SK-N-SH (cell line): ENCODE results near the gene CCDC138.

Experiments
- CHD2 ChIP-seq: fragments of 150-350 bp; IDR thresholded peaks from 2 replicates; pipeline ENCODE4 v1.6.1; 2018; ENCODE audit warnings: low read length; ENCODE audit not compliant: partially characterized antibody
- EP300 ChIP-seq, 2 experiments: IDR thresholded peaks; 2 replicates each; pipeline versions ENCODE4 v1.4.0 to v1.6.1; 2012; ENCODE audit warnings: borderline replicate concordance in 1 of 2, low read depth in 1 of 2, low read length in 1 of 2
- EZH2phosphoT487 ChIP-seq: fragments of 200-600 bp; sonication (generic); IDR thresholded peaks from 2 replicates; pipeline ENCODE4 v1.6.1; 2017; ENCODE audit warnings: low read depth, mixed run types, mild to moderate bottlenecking, antibody characterized with exemption, moderate library complexity, borderline replicate concordance
- FOSL2 ChIP-seq: IDR thresholded peaks from 2 replicates; pipeline ENCODE4 v1.4.0; 2012; ENCODE audit warnings: low read depth, mild to moderate bottlenecking, moderate library complexity, borderline replicate concordance
- GABPA ChIP-seq: IDR thresholded peaks from 2 replicates; pipeline ENCODE4 v1.4.0; 2012; ENCODE audit warnings: low read depth, mild to moderate bottlenecking
- POLR2AphosphoS5 ChIP-seq: IDR thresholded peaks from 2 replicates; pipeline ENCODE4 v1.6.1; 2012; ENCODE audit warnings: low read depth, low read length
- RFX5 ChIP-seq: IDR thresholded peaks from 2 replicates; pipeline ENCODE4 v1.6.1; 2012; ENCODE audit warnings: mild to moderate bottlenecking, improper control_type of control experiment, low read length
- SIN3A ChIP-seq: IDR thresholded peaks from 2 replicates; pipeline ENCODE4 v1.6.1; 2012; ENCODE audit warnings: low read depth, mild to moderate bottlenecking, low read length, moderate library complexity, borderline replicate concordance
- YY1 ChIP-seq: IDR thresholded peaks from 2 replicates; pipeline ENCODE4 v1.4.0; 2012; ENCODE audit warnings: low read depth, mild to moderate bottlenecking
- TF ChIP-seq, protein P1 (sequence below): fragments of 200-600 bp; sonication (generic); IDR thresholded peaks from 2 replicates; pipeline ENCODE4 v1.6.1; 2017; ENCODE audit warnings: antibody characterized with exemption, mild to moderate bottlenecking, moderate library complexity
- TF ChIP-seq, protein P2 (sequence below): IDR thresholded peaks from 2 replicates; pipeline ENCODE4 v1.6.1; 2012; ENCODE audit warnings: mild to moderate bottlenecking, low read depth, low read length, moderate library complexity

DNA sequence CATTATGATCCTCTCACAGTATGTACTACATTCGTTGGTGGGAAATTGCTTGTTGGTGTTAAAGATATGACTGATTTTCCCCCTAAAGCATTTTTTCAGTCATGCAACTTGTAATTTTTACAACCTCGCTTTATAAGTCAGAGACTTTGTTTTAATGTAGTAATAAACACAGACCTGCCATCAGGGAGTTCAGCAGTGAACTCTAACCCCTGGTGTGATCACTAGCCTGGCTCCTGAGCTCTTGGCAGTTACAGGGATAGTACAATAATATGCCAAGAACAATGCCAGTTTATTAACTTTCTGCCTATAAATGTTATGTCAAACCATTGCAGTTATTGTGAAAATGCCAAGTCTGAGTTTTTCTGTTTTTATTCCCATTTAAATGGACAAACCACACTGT, 108.6 kb downstream of the CCDC138 start:
- TF ChIP-seq, protein P1, sequence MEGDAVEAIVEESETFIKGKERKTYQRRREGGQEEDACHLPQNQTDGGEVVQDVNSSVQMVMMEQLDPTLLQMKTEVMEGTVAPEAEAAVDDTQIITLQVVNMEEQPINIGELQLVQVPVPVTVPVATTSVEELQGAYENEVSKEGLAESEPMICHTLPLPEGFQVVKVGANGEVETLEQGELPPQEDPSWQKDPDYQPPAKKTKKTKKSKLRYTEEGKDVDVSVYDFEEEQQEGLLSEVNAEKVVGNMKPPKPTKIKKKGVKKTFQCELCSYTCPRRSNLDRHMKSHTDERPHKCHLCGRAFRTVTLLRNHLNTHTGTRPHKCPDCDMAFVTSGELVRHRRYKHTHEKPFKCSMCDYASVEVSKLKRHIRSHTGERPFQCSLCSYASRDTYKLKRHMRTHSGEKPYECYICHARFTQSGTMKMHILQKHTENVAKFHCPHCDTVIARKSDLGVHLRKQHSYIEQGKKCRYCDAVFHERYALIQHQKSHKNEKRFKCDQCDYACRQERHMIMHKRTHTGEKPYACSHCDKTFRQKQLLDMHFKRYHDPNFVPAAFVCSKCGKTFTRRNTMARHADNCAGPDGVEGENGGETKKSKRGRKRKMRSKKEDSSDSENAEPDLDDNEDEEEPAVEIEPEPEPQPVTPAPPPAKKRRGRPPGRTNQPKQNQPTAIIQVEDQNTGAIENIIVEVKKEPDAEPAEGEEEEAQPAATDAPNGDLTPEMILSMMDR: no peak
- TF ChIP-seq, protein P2, sequence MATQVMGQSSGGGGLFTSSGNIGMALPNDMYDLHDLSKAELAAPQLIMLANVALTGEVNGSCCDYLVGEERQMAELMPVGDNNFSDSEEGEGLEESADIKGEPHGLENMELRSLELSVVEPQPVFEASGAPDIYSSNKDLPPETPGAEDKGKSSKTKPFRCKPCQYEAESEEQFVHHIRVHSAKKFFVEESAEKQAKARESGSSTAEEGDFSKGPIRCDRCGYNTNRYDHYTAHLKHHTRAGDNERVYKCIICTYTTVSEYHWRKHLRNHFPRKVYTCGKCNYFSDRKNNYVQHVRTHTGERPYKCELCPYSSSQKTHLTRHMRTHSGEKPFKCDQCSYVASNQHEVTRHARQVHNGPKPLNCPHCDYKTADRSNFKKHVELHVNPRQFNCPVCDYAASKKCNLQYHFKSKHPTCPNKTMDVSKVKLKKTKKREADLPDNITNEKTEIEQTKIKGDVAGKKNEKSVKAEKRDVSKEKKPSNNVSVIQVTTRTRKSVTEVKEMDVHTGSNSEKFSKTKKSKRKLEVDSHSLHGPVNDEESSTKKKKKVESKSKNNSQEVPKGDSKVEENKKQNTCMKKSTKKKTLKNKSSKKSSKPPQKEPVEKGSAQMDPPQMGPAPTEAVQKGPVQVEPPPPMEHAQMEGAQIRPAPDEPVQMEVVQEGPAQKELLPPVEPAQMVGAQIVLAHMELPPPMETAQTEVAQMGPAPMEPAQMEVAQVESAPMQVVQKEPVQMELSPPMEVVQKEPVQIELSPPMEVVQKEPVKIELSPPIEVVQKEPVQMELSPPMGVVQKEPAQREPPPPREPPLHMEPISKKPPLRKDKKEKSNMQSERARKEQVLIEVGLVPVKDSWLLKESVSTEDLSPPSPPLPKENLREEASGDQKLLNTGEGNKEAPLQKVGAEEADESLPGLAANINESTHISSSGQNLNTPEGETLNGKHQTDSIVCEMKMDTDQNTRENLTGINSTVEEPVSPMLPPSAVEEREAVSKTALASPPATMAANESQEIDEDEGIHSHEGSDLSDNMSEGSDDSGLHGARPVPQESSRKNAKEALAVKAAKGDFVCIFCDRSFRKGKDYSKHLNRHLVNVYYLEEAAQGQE: no peak
- TF ChIP-seq RFX5 (no peak), FOSL2 (no peak), SIN3A (no peak), EZH2phosphoT487 (no peak), GABPA (no peak), CHD2 (no peak), YY1 (no peak), POLR2AphosphoS5 (no peak), EP300 (IDR thresholded peaks at IDR 0.05; ENCODE audit: borderline replicate concordance in 1 of 2, low read depth in 1 of 2, low read length in 1 of 2) (no peak)
